Measurements from ENCODE around the gene DHRS9. TPM values are rescaled to one million over a fixed set of nuclear protein-coding genes. Genes with fewer than 3 reads are reported as not detected.

The DHRS9 gene
- total and polyA plus RNA-seq, 9 of the 15 experiments (the other 6 are each of a cell fraction or from before 2014, with no cell fraction given) = 0.27 to 1.7 (median 0.69) TPM

- peak; percentile 52 for ATAC-seq
- Histone ChIP-seq H3K9ac (ENCODE audit: insufficient read depth in 1 of 2, low read depth in 2 of 2, low read length in 2 of 2) (no peak overlapping the region), H3K79me2 (ENCODE audit: control insufficient read depth, insufficient read depth, low read length) (no peaks in the 10 kb centered on the region), H3K4me2 (ENCODE audit: insufficient read depth, low read length) (no peak overlapping the region), H3K9me1 (ENCODE audit: control insufficient read depth, insufficient read depth, low read length) (no peaks in the 10 kb centered on the region), H3K27ac (ENCODE audit: extremely low read depth, low read depth, low read length) (0 out of 3 replicates have a peak overlapping the region, but pooled peaks have one; percentile 25), H3K4me3 (no peak overlapping the region), H2AFZ (ENCODE audit: low read depth, low read length) (no peak overlapping the region), H3K9me3 (replicated peaks; ENCODE audit: control insufficient read depth, insufficient read depth, low read depth, low read length) (peaks cover 10% of the 10 kb centered on the region), H3K4me1 (replicated peaks in 1 of 2; ENCODE audit: control insufficient read depth in 2 of 2, insufficient read depth in 2 of 2, low read length in 2 of 2) (peaks cover 0 to 22% of the 10 kb centered on the region in 2 experiments; a peak in 4 of 5 replicates), H3K27me3 (ENCODE audit: control insufficient read depth in 2 of 2, insufficient read depth in 2 of 2, low read length in 2 of 2) (no peaks in the 10 kb centered on the region), H4K20me1 (replicated peaks; ENCODE audit: control insufficient read depth, insufficient read depth, low read length) (no peaks in the 10 kb centered on the region), H3K36me3 (ENCODE audit: control insufficient read depth, insufficient read depth, low read length) (no peaks in the 10 kb centered on the region)
- in situ Hi-C loops (cut with MboI) (no loop called here), intact Hi-C loops (cut with micrococcal nuclease) (no loop called here)
- DNase-seq (ENCODE audit: extremely low read depth in 1 of 4, low spot score in 3 of 4) = peak in 2 of 4 experiments; percentile 44 to 52
- WGBS (ENCODE audit: insufficient coverage, low coverage, missing lambda C conversion rate) = 4% methylated on average over 2 of the region's 2 CpGs
- BruUV-seq (replicated peaks) = no TSS peak
- ChIA-PET CTCF (ENCODE audit: low intra/inter-chr PET ratio) (no interaction called here), POLR2A (no interaction called here)
- FAIRE-seq = no peak
- TF ChIP-seq BACH1 (tag; IDR thresholded peaks at IDR 0.05) (no peak), ZNF3 (CRISPR knock-in tag; IDR thresholded peaks at IDR 0.05) (no peak), HLTF (IDR thresholded peaks at IDR 0.05) (no peak), HBP1 (CRISPR knock-in tag; IDR thresholded peaks at IDR 0.05) (no peak), SNRNP70 (optimal IDR thresholded peaks at IDR 0.05; ENCODE audit: low read depth, low read length) (no peak), XRCC4 (IDR thresholded peaks at IDR 0.05; ENCODE audit: extremely low read depth, insufficient read depth, insufficient read length) (no peak), ZNF431 (CRISPR knock-in tag; IDR thresholded peaks at IDR 0.05) (no peak), TRIM24 (IDR thresholded peaks at IDR 0.05) (peak in 1 of 2 experiments; percentile 67; a peak in 2 of 4 replicates), BRD9 (IDR thresholded peaks at IDR 0.05; ENCODE audit: low read depth, partially characterized antibody) (no peak), ATF2 (CRISPR knock-in tag; IDR thresholded peaks at IDR 0.05) (no peak), POLR2G (IDR thresholded peaks at IDR 0.05; ENCODE audit: low read depth, low read length) (no peak), GTF2F1 (IDR thresholded peaks at IDR 0.05; ENCODE audit: low read depth, low read length) (no peak), ZFP30 (CRISPR knock-in tag; IDR thresholded peaks at IDR 0.05; ENCODE audit: borderline replicate concordance) (no peak), FOXP4 (CRISPR knock-in tag; IDR thresholded peaks at IDR 0.05; ENCODE audit: borderline replicate concordance) (no peak), SOX6 (IDR thresholded peaks at IDR 0.05) (peak; percentile 37; the same call in 1 of the 2 replicates), ZNF174 (CRISPR knock-in tag; IDR thresholded peaks at IDR 0.05) (no peak), PYGO2 (tag; IDR thresholded peaks at IDR 0.05) (no peak), SMARCC2 (IDR thresholded peaks at IDR 0.05; ENCODE audit: low read depth) (no peak; the same call in 1 of the 2 replicates), MAFK (IDR thresholded peaks at IDR 0.05; ENCODE audit: low read length) (peak; percentile 38; the same call in 1 of the 2 replicates), MXI1 (IDR thresholded peaks at IDR 0.05; ENCODE audit: low read depth, low read length) (no peak), ZKSCAN1 (IDR thresholded peaks at IDR 0.05; ENCODE audit: low read depth, low read length) (no peak), FOXJ3 (CRISPR knock-in tag; IDR thresholded peaks at IDR 0.05) (no peak)
Measured at GRCh38 chr2:169038338-169038757, 31.0 kb upstream of the DHRS9 start.
